ENCODE data around the gene SYNDIG1.

- TF ChIP-seq EP300 (IDR thresholded peaks at IDR 0.05; ENCODE audit: low read depth) (no peak), CTCF (IDR thresholded peaks at IDR 0.05) (no peak), POLR2A (IDR thresholded peaks at IDR 0.05) (no peak), POLR2AphosphoS5 (IDR thresholded peaks at IDR 0.05) (no peak)
These were observed 33.2 kb downstream of the SYNDIG1 start for GRCh38 chr20:24502661-24503060.

All from transverse colon (tissue), 4 donors.